Testis (tissue), 2 donors: ENCODE data around the gene TNRC6C.

ENCODE experiments used
- POLR2A ChIP-seq: fragments of 450-650 bp; IDR thresholded peaks from one replicate; pipeline ENCODE4 v1.6.1; 2017; ENCODE audit warnings: antibody characterized with exemption, mild to moderate bottlenecking, moderate library complexity
- TF ChIP-seq, protein P1 (sequence below), 3 experiments: fragments of 450-650 bp in 2 of 3; fragments of 200-600 bp in 1 of 3; sonication (generic) in 1 of 3; IDR thresholded peaks; one replicate each; pipeline ENCODE4 v1.5.1; 2016 to 2019; ENCODE audit warnings: antibody characterized with exemption in 3 of 3, mild to moderate bottlenecking in 2 of 3, moderate library complexity in 1 of 3

DNA sequence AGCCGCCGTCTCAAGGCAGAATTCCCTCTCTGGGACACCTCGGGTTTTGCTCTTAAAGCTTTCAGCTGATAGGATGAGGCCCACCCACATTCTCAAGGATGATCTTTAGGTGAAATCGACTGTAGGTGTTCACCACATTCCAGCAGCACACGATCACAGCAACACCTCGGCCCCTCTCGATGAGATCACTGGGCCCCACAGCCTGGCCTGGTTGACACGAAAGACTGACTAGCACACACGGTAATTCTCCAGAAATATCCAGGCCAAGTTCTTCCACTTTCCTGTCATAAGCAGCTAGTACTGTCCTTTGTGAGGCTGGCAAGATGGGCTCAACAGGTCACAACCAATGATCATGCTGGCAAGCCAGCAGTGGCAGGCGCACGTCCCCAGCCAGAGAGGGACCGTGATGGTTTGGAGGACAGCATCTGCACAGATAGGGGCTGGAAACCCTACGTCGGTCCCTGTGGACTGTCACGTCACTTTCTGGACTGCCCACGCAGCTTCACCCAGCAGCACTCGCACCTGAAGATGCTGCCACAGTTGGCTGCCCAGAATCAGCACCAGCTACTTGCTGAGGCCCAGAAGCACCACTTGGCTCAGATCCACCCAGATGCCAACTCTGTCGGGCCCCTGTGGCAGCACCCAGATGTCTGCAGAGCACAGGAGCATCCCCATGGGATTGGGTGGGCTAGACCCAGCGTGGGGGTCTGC, 152.7 kb downstream of the TNRC6C start:
- TF ChIP-seq POLR2A: no peak
- TF ChIP-seq, protein P1, sequence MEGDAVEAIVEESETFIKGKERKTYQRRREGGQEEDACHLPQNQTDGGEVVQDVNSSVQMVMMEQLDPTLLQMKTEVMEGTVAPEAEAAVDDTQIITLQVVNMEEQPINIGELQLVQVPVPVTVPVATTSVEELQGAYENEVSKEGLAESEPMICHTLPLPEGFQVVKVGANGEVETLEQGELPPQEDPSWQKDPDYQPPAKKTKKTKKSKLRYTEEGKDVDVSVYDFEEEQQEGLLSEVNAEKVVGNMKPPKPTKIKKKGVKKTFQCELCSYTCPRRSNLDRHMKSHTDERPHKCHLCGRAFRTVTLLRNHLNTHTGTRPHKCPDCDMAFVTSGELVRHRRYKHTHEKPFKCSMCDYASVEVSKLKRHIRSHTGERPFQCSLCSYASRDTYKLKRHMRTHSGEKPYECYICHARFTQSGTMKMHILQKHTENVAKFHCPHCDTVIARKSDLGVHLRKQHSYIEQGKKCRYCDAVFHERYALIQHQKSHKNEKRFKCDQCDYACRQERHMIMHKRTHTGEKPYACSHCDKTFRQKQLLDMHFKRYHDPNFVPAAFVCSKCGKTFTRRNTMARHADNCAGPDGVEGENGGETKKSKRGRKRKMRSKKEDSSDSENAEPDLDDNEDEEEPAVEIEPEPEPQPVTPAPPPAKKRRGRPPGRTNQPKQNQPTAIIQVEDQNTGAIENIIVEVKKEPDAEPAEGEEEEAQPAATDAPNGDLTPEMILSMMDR (IDR thresholded peaks at IDR 0.05): no peak
